Activated T-helper 17 cell treated with anti-CD3 and anti-CD28 coated beads, Interleukin-2, amount 50 U/mL, for 72 hours (primary cell): ENCODE measurements around the gene OOSP2. TPM values are rescaled to one million over a fixed set of nuclear protein-coding genes. Genes with fewer than 3 reads are reported as not detected.

ENCODE experiments used
- ATAC-seq: fragments of 150-1000 bp; cut with Tn5 transposase; replicated peaks from 2 replicates; pipeline ENCODE4 v1.10.0; 2021; ENCODE audit warnings: mild to moderate bottlenecking, moderate library complexity
- H3K27ac Mint-ChIP-seq: one replicate; pipeline ENCODE4 v1.8.0; 2022; ENCODE audit warnings: mixed read lengths
- H3K27me3 Mint-ChIP-seq: one replicate; pipeline ENCODE4 v1.8.0; 2022; ENCODE audit warnings: mixed read lengths
- H3K36me3 Mint-ChIP-seq: one replicate; pipeline ENCODE4 v1.8.0; 2022; ENCODE audit warnings: low read depth, mild to moderate bottlenecking, mixed read lengths
- H3K4me1 Mint-ChIP-seq: one replicate; pipeline ENCODE4 v1.8.0; 2022; ENCODE audit warnings: mixed read lengths
- H3K4me3 Mint-ChIP-seq: one replicate; pipeline ENCODE4 v1.8.0; 2022; ENCODE audit warnings: mild to moderate bottlenecking, mixed read lengths
- H3K9me3 Mint-ChIP-seq: one replicate; pipeline ENCODE4 v1.8.0; 2022; ENCODE audit warnings: mixed read lengths
- total RNA-seq, 2 donors: library from RNA; stranded (reverse); gene quantifications; one replicate each; pipeline ENCODE4 v1.2.3, GENCODE V29; 2022

OOSP2 gene
- total RNA-seq, 2 donors from 2014 or later, result not detected

DNA sequence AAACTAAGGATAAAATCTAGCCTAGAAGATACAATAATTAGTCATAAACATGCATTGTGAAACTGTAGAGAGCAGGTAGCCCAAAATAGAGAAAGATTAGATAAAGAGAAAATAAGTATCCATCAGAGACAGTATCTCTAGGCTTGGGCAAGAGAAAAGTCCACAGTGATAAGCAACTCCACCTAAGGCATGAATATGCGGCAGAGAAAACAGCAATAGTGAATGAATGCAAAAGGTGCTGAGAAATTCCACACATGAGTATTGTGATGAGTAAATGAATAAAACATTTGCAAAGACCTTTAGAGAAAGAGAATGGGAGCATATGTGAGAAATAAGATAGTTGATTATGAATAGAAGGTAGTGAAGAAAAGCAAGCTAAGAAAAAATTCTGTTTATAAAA lies 57.0 kb downstream of the OOSP2 start:
- Mint-ChIP-seq H3K27ac (no peak overlapping the region), H3K36me3 (no peaks in the 10 kb centered on the region), H3K9me3 (no peaks in the 10 kb centered on the region)

More for the DNA sequence above, 57.0 kb downstream of the OOSP2 start:
- no peak for ATAC-seq
- Mint-ChIP-seq H3K4me1 (no peaks in the 10 kb centered on the region), H3K27me3 (peaks cover 9% of the 10 kb centered on the region), H3K4me3 (no peak overlapping the region)

Other genes with a start within 250 kb of the OOSP2 start
- 10 to 100 TPM; 51.2 to 92.8 TPM for gene MRPL16, start 229.6 kb upstream of the OOSP2 start, total RNA-seq
- not detected for gene CBLIF, start 194.9 kb upstream of the OOSP2 start, total RNA-seq
- gene TCN1, start 173.9 kb upstream of the OOSP2 start, total RNA-seq, result not detected
- not detected for gene OOSP3, start 161.6 kb upstream of the OOSP2 start, total RNA-seq
- not detected for gene OOSP1, start 102.0 kb upstream of the OOSP2 start, total RNA-seq
- gene OOSP4A, start 76.4 kb upstream of the OOSP2 start, total RNA-seq, result not detected
- gene OOSP4B, start 23.2 kb upstream of the OOSP2 start, total RNA-seq, result not detected
- not detected for gene MS4A3, start 16.3 kb downstream of the OOSP2 start, total RNA-seq
- gene MS4A2, start 48.3 kb downstream of the OOSP2 start, total RNA-seq, result not detected
- gene MS4A6A, start 142.7 kb downstream of the OOSP2 start, total RNA-seq, result not detected
- not detected for gene MS4A4E, start 202.7 kb downstream of the OOSP2 start, total RNA-seq
- not detected for gene MS4A4A, start 240.3 kb downstream of the OOSP2 start, total RNA-seq